HFF-Myc (cell line): ENCODE data around the gene NWD2.

ENCODE experiments used
- DNase-seq: peaks from one replicate; pipeline ENCODE4 v3.0.0-alpha.2; 2011; ENCODE audit warnings: low read depth; ENCODE audit errors: extremely low read depth
- H3K4me3 ChIP-seq: replicated peaks from 2 replicates; pipeline ENCODE4 v1.5.1; 2011; ENCODE audit warnings: low read depth, mild to moderate bottlenecking, control low read depth, low read length
- TF ChIP-seq, protein P1 (sequence below): IDR thresholded peaks from 2 replicates; pipeline ENCODE4 v1.5.1; 2012; ENCODE audit warnings: mild to moderate bottlenecking, low read depth, low read length, control low read depth; ENCODE audit errors: missing control alignments

NWD2 gene

GRCh38 chr4:37220685-37221084 lies 23.9 kb upstream of the NWD2 start:
- no peak for DNase-seq
- TF ChIP-seq, protein P1, sequence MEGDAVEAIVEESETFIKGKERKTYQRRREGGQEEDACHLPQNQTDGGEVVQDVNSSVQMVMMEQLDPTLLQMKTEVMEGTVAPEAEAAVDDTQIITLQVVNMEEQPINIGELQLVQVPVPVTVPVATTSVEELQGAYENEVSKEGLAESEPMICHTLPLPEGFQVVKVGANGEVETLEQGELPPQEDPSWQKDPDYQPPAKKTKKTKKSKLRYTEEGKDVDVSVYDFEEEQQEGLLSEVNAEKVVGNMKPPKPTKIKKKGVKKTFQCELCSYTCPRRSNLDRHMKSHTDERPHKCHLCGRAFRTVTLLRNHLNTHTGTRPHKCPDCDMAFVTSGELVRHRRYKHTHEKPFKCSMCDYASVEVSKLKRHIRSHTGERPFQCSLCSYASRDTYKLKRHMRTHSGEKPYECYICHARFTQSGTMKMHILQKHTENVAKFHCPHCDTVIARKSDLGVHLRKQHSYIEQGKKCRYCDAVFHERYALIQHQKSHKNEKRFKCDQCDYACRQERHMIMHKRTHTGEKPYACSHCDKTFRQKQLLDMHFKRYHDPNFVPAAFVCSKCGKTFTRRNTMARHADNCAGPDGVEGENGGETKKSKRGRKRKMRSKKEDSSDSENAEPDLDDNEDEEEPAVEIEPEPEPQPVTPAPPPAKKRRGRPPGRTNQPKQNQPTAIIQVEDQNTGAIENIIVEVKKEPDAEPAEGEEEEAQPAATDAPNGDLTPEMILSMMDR: no peak
- no peak overlapping the region for H3K4me3 ChIP-seq

DNA sequence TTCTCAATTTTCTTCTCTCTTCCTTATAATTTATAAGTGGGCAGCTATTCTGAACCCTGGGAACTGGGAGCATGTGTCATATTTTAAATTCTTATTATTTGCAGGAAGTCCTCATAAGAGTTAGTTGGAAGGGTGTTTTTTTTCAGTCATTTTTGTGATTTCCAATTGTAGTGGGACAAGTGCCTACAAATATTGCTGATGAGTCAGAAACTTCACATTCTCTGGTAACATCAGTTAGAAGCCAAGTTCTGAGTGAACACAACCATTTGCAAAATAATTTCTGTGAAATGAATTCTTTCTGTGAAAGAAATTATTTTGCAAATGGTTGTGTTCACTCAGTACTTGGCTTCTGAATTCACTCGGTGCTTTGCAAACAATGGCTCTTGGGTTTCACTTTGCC lies 20.8 kb upstream of the NWD2 start:
- no peak overlapping the region for H3K4me3 ChIP-seq
- no peak for DNase-seq
- TF ChIP-seq, protein P1: no peak

DNA sequence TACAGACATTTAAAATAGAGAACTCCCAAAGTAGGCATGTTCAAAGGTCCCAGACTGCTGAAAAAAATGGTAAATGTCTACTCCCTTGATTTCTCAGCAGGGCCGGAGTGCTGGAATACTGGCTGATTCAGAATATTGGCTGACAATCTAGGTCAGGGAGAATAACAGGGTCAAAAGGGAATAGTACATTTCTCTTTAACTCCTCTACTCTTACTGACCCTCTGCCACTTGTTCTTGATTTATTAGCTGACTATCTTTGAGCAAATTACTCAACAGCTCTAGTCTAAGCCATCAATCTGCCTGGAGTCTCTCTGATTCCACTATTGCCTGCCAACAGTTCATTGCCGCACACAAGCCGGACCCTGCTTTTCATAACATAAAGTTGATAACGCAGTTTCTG lies 19.7 kb upstream of the NWD2 start:
- H3K4me3 ChIP-seq: no peak overlapping the region
- no peak for DNase-seq
- TF ChIP-seq, protein P1: no peak

- no peak for DNase-seq
- no peak overlapping the region for H3K4me3 ChIP-seq
- TF ChIP-seq, protein P1: no peak
Observed at GRCh38 chr4:37225778-37226177, 18.8 kb upstream of the NWD2 start.

DNA sequence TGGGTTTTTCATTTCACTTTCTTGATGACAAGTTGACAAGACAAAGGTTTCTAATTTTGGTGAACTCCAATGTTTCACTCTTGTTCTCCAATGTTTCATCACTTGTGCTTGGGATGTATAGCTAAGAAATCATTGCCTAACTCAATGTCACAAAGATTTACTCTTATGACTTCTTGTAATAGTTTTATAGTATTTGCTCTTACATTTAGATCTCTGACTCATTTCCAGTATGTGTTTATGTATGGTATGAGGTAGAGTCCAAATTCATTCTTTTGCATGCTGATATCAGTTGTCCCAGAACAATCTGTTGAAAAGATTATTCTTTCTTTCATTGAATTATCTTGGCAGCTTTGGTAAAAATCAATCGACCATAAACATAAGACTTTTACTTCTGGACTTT lies 12.2 kb upstream of the NWD2 start:
- TF ChIP-seq, protein P1: no peak
- DNase-seq: no peak
- no peak overlapping the region for H3K4me3 ChIP-seq

DNA sequence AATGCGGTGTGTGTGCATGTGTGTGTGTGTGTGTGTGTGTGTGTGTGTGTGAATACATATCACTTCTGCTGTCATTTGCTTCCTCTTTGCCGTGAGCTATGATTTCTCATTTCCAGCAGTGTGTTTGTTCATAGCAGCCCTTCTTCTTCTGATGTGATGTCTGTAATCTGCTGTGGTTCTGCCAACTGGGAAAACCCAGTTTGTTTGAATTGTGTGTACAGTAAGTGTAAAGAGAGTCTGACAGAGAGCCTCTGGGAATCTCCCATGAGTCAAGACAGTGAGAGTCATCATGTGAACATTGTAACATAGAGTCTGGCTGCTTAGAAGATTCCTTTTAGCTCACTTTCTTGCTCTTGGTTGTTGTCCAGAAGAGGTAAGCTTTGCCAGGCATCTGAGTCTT lies 8.4 kb upstream of the NWD2 start:
- DNase-seq: no peak
- TF ChIP-seq, protein P1: no peak
- no peak overlapping the region for H3K4me3 ChIP-seq

GRCh38 chr4:37241647-37242046 lies 2.9 kb upstream of the NWD2 start:
- TF ChIP-seq, protein P1: no peak
- no peak for DNase-seq
- no peak overlapping the region for H3K4me3 ChIP-seq
